Measurements from ENCODE around the gene RTN4IP1. TPM values are rescaled to one million over a fixed set of nuclear protein-coding genes. Genes with fewer than 3 reads are reported as not detected.
A peak's percentile ranks its signal among the peaks of the same experiment; 100 is the strongest.

RTN4IP1 gene
- total and polyA plus RNA-seq, 8 donors: 5.4 to 44.2 (median 9.2) TPM; not detected in 1

- H3K9me3 ChIP-seq: no peaks in the 10 kb centered on the region
Observed at GRCh38 chr6:106634565-106634964, 5.3 kb upstream of the RTN4IP1 start.

GRCh38 chr6:106631346-106631745 is 2.0 kb upstream of the RTN4IP1 start:
- TF ChIP-seq POLR2A (IDR thresholded peaks at IDR 0.05): no peak
- no peak for TF ChIP-seq CTCF (IDR thresholded peaks at IDR 0.05)
- no peak for TF ChIP-seq POLR2AphosphoS5 (IDR thresholded peaks at IDR 0.05)
- TF ChIP-seq EP300 (IDR thresholded peaks at IDR 0.05): no peak
- Histone ChIP-seq H3K4me3 (no peak overlapping the region), H3K27ac (no peak overlapping the region), H3K4me1 (peaks cover 16 to 43% (median 27%) of the 10 kb centered on the region in 4 donors), H3K36me3 (no peaks in the 10 kb centered on the region), H3K27me3 (no peaks in the 10 kb centered on the region), H3K9me3 (no peaks in the 10 kb centered on the region)
- DNase-seq: no peak
- intact Hi-C loops (cut with DNase I; ENCODE audit: low total_unique reads): no loop called here
- WGBS, 5 donors: 54 to 76% (median 62%) methylated on average over 1 of the region's 1 CpG

More at GRCh38 chr6:106634565-106634964, 5.3 kb upstream of the RTN4IP1 start:
- Histone ChIP-seq H3K36me3 (peaks cover 0 to under 1% (median 0%) of the 10 kb centered on the region in 4 donors), H3K4me3 (no peak overlapping the region), H3K27ac (no peak overlapping the region), H3K27me3 (no peaks in the 10 kb centered on the region), H3K4me1 (peaks cover 6 to 40% (median 23%) of the 10 kb centered on the region in 4 donors)
- intact Hi-C loops (cut with DNase I; ENCODE audit: low total_unique reads): no loop called here
- DNase-seq: no peak
- 96 to 100% (median 97%) methylated on average over 5 of the region's 5 CpGs for WGBS, 5 donors
- no peak for TF ChIP-seq POLR2A (IDR thresholded peaks at IDR 0.05)
- TF ChIP-seq EP300 (IDR thresholded peaks at IDR 0.05): no peak
- no peak for TF ChIP-seq POLR2AphosphoS5 (IDR thresholded peaks at IDR 0.05)
- TF ChIP-seq CTCF (IDR thresholded peaks at IDR 0.05): no peak

- H3K9me3 ChIP-seq: no peaks in the 10 kb centered on the region
- no peaks in the 10 kb centered on the region for H3K36me3 ChIP-seq
- WGBS, 5 donors: 40 to 48% (median 45%) methylated on average over 5 of the region's 5 CpGs
- H3K4me3 ChIP-seq: peak overlapping the region; percentile 78 to 94 (median 88)
- no peak for TF ChIP-seq POLR2AphosphoS5 (IDR thresholded peaks at IDR 0.05)
- TF ChIP-seq CTCF (IDR thresholded peaks at IDR 0.05): no peak
- no peak for TF ChIP-seq POLR2A (IDR thresholded peaks at IDR 0.05)
- DNase-seq: peak in 1 of 2 donors; percentile 29
- H3K4me1 ChIP-seq: peaks cover 16 to 42% (median 27%) of the 10 kb centered on the region in 4 donors
- no peaks in the 10 kb centered on the region for H3K27me3 ChIP-seq
- peak overlapping the region in 4 of 5 donors; percentile 84 to 91 (median 88) for H3K27ac ChIP-seq
- intact Hi-C loops (cut with DNase I; ENCODE audit: low total_unique reads): no loop called here
Observed at GRCh38 chr6:106630366-106630765, 1.1 kb upstream of the RTN4IP1 start.

DNA sequence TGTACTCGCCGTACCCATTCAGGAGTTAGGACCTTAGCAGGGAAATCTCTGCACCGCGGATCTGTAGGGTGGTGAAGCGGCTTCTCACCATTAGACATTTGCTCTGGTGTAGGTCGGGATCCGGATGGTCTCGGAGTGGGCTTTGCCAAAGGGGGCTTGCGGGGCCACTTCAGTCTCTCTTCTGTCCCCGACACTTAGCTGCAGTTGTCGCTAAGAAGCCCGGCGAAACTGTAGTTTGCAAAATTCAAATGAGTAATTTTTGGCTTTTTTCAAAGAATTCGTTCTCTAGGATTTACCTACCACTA is 513 bp upstream of the RTN4IP1 start:
- H3K27ac ChIP-seq: peak overlapping the region; percentile 75 to 91 (median 87)
- 0 to 7% (median 1%) methylated on average over 9 to 14 of the region's 14 CpGs for WGBS, 5 donors
- peak overlapping the region; percentile 78 to 94 (median 88) for H3K4me3 ChIP-seq
- intact Hi-C loops (cut with DNase I; ENCODE audit: low total_unique reads): no loop called here
- DNase-seq: no peak
- H3K4me1 ChIP-seq: peaks cover 16 to 42% (median 27%) of the 10 kb centered on the region in 4 donors
- H3K36me3 ChIP-seq: no peaks in the 10 kb centered on the region
- H3K27me3 ChIP-seq: no peaks in the 10 kb centered on the region
- TF ChIP-seq EP300 (IDR thresholded peaks at IDR 0.05) (no peak), POLR2A (IDR thresholded peaks at IDR 0.05) (no peak), POLR2AphosphoS5 (IDR thresholded peaks at IDR 0.05) (no peak), CTCF (IDR thresholded peaks at IDR 0.05) (no peak)
- H3K9me3 ChIP-seq: no peaks in the 10 kb centered on the region
